Testis (tissue), 2 donors: Measurements from ENCODE around the gene TAMALIN.
A peak's percentile ranks its signal among the peaks of the same experiment; 100 is the strongest.

ENCODE experiments used
- CTCF ChIP-seq, 3 experiments: fragments of 450-650 bp in 2 of 3; fragments of 200-600 bp in 1 of 3; sonication (generic) in 1 of 3; IDR thresholded peaks; one replicate each; pipeline ENCODE4 v1.5.1; 2016 to 2019; ENCODE audit warnings: antibody characterized with exemption in 3 of 3, mild to moderate bottlenecking in 2 of 3, moderate library complexity in 1 of 3
- POLR2A ChIP-seq: fragments of 450-650 bp; IDR thresholded peaks from one replicate; pipeline ENCODE4 v1.6.1; 2017; ENCODE audit warnings: antibody characterized with exemption, mild to moderate bottlenecking, moderate library complexity

DNA sequence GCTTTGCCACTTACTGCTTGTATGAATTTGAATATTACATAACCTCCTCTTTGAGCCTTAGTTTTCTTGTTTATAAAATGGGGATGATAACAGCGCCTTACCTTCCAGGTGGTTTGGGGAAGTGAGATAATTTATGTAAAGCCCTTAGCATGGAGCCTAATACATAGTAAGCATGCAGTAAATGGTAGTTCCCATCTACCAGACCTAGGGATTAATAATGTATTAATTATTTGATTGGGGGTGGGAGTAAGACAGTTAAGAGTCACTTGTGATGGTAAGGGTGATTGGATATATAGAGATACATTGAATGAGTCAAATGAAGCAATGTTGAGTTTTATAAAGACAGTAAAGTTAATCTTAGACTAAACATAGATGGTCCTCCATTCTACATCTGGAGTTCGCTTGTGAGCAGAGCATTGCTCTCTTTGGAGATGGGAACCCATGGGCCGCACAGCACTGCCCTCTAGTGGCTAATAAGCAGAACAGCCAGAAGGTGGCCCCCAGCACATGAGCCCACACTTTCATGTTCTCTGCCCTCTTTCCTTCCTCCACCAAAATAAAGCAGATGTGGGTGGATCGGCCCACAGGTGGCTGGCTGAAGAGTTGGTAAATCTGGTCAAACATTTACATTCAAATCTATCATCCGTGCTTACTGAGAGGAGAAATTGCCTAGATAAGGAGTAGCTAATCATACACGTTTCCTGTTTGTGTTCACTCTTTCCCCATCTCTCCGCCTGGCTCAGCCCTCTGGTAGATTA is 26.5 kb upstream of the TAMALIN start:
- peak; percentile 78 to 94 (median 83) for TF ChIP-seq CTCF (IDR thresholded peaks at IDR 0.05)
- no peak for TF ChIP-seq POLR2A
